Esophagus muscularis mucosa (tissue), 3 donors: ENCODE results near the gene GHR.

Experiments used
- CTCF ChIP-seq, 3 experiments: fragments of 200-600 bp in 2 of 3; fragments of 450-650 bp in 1 of 3; sonication (generic) in 2 of 3; IDR thresholded peaks; one replicate each; pipeline ENCODE4 v1.5.1; 2017 to 2019; ENCODE audit warnings: antibody characterized with exemption in 3 of 3, mild to moderate bottlenecking in 2 of 3, moderate library complexity in 1 of 3
- POLR2A ChIP-seq: fragments of 450-650 bp; IDR thresholded peaks from one replicate; pipeline ENCODE4 v1.6.1; 2017; ENCODE audit warnings: antibody characterized with exemption, moderate library complexity, mild to moderate bottlenecking, low read depth
- POLR2AphosphoS5 ChIP-seq, 2 donors: sonication (generic); formaldehyde crosslinking; IDR thresholded peaks; one replicate each; pipeline ENCODE4 v1.6.1; 2017; ENCODE audit warnings: antibody characterized with exemption in 2 of 2

DNA sequence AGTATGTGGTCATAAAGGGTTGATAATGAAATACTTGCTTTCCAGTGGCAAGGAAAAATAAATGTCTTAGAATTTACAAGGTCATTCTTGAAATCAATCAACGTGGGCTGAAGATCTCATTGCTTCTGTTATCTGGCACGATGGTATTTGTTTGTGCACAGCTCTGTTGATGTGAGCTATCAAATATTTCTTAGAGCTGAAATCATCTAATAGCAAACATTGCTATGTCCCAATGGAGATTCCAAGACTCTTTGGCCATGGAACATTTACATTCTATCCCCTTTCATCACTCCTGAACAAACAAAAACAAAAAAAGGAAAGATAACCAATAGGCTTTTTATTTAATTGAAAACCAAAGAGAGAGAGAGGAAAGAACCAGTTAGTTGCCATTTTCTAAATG lies 221.9 kb downstream of the GHR start:
- TF ChIP-seq CTCF (IDR thresholded peaks at IDR 0.05) = no peak
- TF ChIP-seq POLR2AphosphoS5 (IDR thresholded peaks at IDR 0.05) = no peak
- no peak for TF ChIP-seq POLR2A
